Epithelial cell of esophagus (primary cell): ENCODE results near the gene RGMB.
"Not testable (repeated sequence)": the region's sequence is repeated elsewhere in the genome, so short reads cannot be mapped to it uniquely, and the experiment has no call there.

Experiments
- DNase-seq: peaks from one replicate; pipeline ENCODE4 v3.0.0; 2010; ENCODE audit warnings: low read depth
- H3K4me3 ChIP-seq: 2 replicates; pipeline ENCODE4 v1.5.1; 2011; ENCODE audit warnings: mild to moderate bottlenecking, low read length, control low read depth
- CTCF ChIP-seq: IDR thresholded peaks from 2 replicates; pipeline ENCODE4 v1.5.1; 2011; ENCODE audit warnings: low read depth, mild to moderate bottlenecking, low read length, control low read depth, inconsistent platforms; ENCODE audit not compliant: insufficient read depth; ENCODE audit errors: missing control alignments

RGMB gene

GRCh38 chr5:98773464-98774191 is at the start of gene RGMB:
Gene RGMB (plus strand): TSS chr5:98773663. CDS start chr5:98774071, 408 bp downstream.
- DNase-seq, result peak; percentile 100
- peak within 1 kb of the TSS; percentile 83 for H3K4me3 ChIP-seq
- TF ChIP-seq CTCF, result no peak

- TF ChIP-seq CTCF, result no peak
- no peak for DNase-seq
Measured at GRCh38 chr5:98726258-98726657, 47.2 kb upstream of the RGMB start.

GRCh38 chr5:98727686-98728085 is 45.8 kb upstream of the RGMB start:
- DNase-seq, result peak; percentile 34
- no peak overlapping the region for H3K4me3 ChIP-seq
- TF ChIP-seq CTCF, result no peak

More at GRCh38 chr5:98726258-98726657, 47.2 kb upstream of the RGMB start:
- H3K4me3 ChIP-seq, result no peak overlapping the region

GRCh38 chr5:98734646-98735045 is 38.8 kb upstream of the RGMB start:
- TF ChIP-seq CTCF, result no peak
- DNase-seq, result no peak
- no peak overlapping the region for H3K4me3 ChIP-seq

GRCh38 chr5:98735806-98736507 is 37.5 kb upstream of the RGMB start:
- peak; percentile 24 for DNase-seq
- TF ChIP-seq CTCF, result no peak
- H3K4me3 ChIP-seq, result no peak overlapping the region

- no peak for TF ChIP-seq CTCF
- no peak for DNase-seq
Measured at GRCh38 chr5:98736753-98737152, 36.7 kb upstream of the RGMB start.

GRCh38 chr5:98737441-98737840 is 36.0 kb upstream of the RGMB start:
- not testable (repeated sequence) for DNase-seq, H3K4me3 ChIP-seq

More at GRCh38 chr5:98736753-98737152, 36.7 kb upstream of the RGMB start:
- H3K4me3 ChIP-seq, result no peak overlapping the region

- not testable (repeated sequence) for DNase-seq, H3K4me3 ChIP-seq
Measured at GRCh38 chr5:98738481-98739149, 34.8 kb upstream of the RGMB start.
